Stimulated activated CD8-positive, alpha-beta memory T cell treated with anti-CD3 and anti-CD28 coated beads, Interleukin-15, amount 100 ng/mL, for 48 hours (primary cell): ENCODE results near the gene TDRD15.
"Not testable (repeated sequence)": the region's sequence is repeated elsewhere in the genome, so short reads cannot be mapped to it uniquely, and the experiment has no call there.

Experiments used
- DNase-seq, 2 donors: peaks; one replicate each; pipeline ENCODE4 v3.0.0-alpha.2; 2020; ENCODE audit warnings: low read depth in 2 of 2

The TDRD15 gene

DNA sequence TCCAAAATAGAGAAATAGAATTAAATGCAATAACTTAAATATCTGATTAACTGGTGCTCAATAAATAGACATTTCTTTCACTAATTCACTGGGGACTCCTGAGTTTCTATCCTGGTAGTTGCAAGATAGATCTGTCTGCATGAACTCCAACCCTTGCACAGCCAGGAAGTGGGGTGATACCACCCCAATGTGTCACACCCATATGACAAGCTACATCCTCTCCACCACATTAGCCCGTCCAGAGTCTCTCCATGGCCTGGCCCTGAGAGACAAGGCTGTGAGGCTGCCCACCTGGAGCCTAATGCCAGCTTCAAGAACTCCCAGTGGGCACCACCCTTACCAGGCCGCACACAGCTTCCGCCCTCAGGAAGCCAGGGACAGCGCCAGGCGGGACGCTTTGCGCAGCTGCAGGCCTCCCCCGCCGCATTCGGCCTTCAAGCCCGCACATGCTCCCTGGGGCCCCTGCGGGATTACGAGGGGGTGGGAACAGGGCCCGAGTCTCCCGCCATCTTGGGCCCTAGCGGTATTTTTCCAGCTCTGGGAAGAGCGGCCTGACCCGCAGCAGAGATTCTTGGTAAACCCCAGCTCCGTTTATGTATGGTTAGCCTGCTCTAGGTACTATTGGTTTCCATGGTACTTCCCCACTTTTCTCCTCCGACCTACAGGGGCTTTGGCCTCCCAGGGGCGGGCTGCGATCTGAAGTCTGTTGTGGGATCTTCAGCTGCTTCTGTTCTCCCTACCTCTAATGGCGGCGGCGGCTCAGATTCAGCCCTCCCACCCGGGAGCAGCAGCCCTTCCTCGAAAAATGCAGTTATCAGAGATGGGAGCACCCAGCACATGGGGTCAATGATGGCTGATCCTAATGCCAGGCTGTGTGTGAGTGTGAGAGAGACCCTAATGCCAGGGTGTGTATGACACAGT is at the start of gene TDRD15:
Gene TDRD15 (plus strand): TSS at position 496 of the 921 bp plus-strand sequence. CDS start 13,500 bp downstream, outside the sequence.
- DNase-seq = no peak

GRCh38 chr2:21078296-21078695 is 45.5 kb upstream of the TDRD15 start:
- DNase-seq = no peak

DNA sequence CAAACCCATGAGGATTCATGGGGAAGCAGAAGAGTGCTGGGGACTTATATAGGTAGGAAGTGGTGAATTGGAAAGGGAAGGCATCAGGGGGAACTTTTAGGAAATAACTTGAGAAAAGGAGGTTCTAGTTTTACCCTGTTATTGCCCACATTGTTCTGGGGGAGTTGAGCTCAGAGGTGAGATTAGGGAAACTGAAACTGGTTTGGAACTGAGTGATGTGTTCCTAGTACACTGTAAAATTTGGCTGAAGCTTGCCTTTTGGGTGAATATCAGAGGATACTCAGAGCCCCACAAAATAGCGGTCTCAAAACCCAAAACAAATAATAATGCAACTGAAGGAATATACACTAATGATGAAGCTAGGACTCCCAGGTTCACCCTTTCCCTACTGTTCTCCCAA is 40.3 kb upstream of the TDRD15 start:
- DNase-seq = no peak

DNA sequence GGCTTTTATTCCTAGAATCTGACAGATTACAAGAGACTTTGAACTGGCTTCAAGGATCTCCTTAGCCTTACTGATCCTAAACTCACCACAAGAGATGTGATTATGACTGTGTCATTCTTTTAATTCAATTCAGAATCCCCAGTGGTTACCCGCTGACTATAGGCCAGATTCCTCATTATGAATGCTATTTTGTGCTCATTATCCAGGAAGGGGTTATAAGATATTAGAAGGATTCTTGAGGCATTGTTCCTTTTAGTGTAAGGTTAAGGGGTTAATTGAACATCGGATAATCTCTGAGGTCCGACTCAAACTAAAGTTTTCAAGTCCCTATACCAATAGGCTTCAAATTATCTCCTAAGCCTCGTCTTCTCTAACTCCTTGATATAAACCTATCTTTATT is 39.4 kb upstream of the TDRD15 start:
- no peak for DNase-seq

- DNase-seq = no peak
Observed at GRCh38 chr2:21092308-21092869, 31.4 kb upstream of the TDRD15 start.

DNA sequence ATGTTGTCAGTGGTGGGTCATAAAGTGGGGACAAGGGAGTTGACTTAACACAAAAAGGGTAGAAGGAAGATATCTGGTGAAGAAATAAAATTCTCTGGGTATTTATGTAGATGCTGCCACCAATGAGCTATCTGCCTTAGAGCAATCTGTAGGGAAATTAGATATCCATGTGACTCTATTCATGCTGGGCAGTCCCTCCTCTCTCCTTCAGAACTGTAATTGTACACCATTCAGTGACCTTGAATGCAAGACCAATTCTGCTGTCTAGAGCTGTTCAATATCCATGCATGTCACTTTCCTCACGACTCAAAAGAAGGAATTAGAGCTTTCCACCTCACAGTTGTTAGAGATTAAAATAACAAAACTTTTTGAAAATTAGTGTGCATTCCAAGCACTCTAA is 28.6 kb upstream of the TDRD15 start:
- no peak for DNase-seq

GRCh38 chr2:21095714-21096113 is 28.1 kb upstream of the TDRD15 start:
- DNase-seq = no peak

DNA sequence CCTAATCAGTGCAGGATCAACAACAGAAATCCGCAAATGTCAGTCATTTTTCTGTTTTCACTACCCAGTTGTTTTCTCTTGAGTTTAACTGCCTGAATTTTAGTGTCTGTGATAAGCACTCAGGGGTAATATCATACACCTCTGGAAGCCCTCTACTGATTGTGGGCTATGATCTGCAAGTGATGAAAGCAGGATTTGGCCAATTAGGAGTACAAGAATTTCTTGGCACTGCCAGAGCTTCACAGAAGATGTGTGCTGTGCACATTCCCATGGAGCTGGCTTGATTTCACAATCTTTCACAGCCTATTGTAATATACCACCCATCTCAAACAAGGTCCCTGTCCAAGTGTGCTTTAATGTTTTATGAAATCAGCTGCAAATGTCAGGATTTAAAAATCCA is 27.3 kb upstream of the TDRD15 start:
- no peak for DNase-seq

GRCh38 chr2:21097331-21097730 is 26.4 kb upstream of the TDRD15 start:
- DNase-seq = no peak

DNA sequence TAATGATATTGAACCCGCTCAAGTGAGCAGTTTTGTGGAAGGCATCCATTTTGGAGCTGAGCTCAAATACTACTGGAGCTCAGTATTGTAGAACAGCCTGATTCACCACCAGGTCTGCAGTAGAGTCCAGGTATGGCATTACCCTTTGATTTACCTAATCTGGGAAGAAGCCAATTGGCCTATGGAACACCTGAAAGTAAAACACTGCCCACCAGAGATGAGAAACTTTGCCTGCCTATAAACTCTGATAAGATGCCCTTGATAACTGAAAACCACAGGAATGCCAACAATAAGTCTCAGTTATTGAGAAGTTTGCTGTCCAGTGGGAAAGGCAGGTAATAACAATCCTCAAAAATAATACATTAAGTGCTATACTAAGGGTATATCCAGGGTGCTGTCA is 25.5 kb upstream of the TDRD15 start:
- no peak for DNase-seq

GRCh38 chr2:21099281-21099907 is 24.4 kb upstream of the TDRD15 start:
- DNase-seq = no peak

- not testable (repeated sequence) for DNase-seq
Observed at GRCh38 chr2:21101514-21102155, 22.1 kb upstream of the TDRD15 start.

- DNase-seq = no peak
Observed at GRCh38 chr2:21102356-21102755, 21.4 kb upstream of the TDRD15 start.

GRCh38 chr2:21103274-21103891 is 20.4 kb upstream of the TDRD15 start:
- no peak for DNase-seq

DNA sequence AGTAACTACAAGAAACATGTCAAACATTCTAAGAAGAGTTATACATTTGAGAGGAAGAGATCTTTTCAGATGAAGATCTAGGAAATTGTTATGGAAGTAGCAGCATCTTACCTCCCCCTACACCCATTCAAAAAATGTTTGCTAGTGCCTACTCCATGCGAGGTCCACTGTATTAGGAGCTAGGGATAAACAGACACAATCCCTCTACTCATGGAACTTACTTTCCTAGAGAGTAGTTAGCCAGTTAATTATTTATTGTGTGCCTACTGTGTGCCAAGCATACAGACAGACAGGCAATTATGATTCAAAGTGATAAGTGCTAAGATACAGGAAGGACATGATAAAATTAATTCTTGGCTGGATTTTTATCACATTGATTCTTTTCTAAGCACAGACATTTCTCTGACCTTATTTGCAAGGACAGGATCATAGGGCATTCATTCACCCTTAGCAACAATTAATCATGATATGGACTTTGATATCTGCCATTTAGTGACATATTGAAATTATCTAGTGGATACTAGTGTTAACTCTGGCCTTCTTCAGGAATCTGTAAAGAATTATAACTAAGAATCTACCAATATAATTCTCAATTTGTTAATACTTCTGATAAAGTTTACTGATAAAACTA is 19.6 kb upstream of the TDRD15 start:
- DNase-seq = no peak

DNA sequence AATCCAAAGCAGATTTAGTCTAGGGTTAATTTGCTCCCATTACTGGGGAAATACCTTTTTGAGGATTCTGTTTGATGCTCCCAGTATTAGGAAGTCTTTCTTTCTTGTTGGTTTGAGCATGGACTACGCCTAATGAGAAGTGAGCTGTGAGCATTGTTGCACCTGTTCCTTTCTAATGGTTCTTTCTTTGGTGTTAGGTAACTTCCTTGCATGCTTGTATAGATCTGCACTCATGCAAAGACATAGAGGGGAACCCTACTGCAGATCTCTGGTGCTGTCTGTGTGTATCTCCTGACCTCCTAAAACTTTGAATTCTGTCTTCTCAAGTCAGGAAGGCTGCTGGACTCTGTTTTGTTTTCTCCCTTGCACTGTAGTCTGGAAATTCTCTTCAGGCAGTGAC is 12.8 kb upstream of the TDRD15 start:
- DNase-seq = no peak

GRCh38 chr2:21117688-21118087 is 6.1 kb upstream of the TDRD15 start:
- no peak for DNase-seq

DNA sequence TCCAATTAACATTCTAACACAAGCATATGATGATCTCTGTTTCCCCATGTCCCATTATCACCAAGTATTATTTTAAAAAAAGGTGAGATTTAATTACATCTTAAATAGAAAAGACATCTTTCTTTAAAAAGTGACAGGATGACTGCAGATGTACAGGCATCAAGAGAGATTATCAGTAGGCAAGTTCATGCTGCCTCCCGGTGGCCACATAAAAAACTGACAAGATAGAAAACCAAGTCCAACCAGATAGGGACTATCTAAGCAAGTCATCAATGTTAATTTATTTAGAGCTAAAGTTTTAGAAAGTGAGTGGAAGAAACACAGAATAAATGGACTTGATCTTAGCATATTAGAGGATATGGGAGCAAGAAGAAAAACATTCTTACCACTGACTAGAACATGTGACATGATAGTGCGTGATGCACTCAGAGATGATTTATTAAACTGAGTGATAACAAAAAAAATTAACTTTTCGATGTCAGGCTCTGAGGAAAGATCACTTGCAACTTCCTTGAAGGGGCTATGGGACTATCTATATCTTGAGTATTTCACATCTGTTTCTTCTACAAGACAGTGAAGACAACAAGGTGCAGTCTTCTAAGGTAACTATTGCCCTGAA is 5.4 kb upstream of the TDRD15 start:
- no peak for DNase-seq

GRCh38 chr2:21131861-21132260 is 8.1 kb downstream of the TDRD15 start:
- no peak for DNase-seq

- DNase-seq = no peak
Observed at GRCh38 chr2:21135585-21135984, 11.8 kb downstream of the TDRD15 start.

- no peak for DNase-seq
Observed at GRCh38 chr2:21142149-21142548, 18.4 kb downstream of the TDRD15 start.
